ENCODE results near the gene PPP1R15A.

- TF ChIP-seq ZBTB21 (tag by site-specific recombination; IDR thresholded peaks at IDR 0.05) (no peak), CTCF (tag by site-specific recombination; IDR thresholded peaks at IDR 0.05) (no peak), REST (tag by site-specific recombination; IDR thresholded peaks at IDR 0.05) (no peak), ZNF48 (tag by site-specific recombination; IDR thresholded peaks at IDR 0.05) (no peak), KLF16 (tag by site-specific recombination; IDR thresholded peaks at IDR 0.05) (no peak), ZBTB7A (tag by site-specific recombination; IDR thresholded peaks at IDR 0.05; ENCODE audit: low read depth) (no peak), ZNF747 (tag by site-specific recombination; IDR thresholded peaks at IDR 0.05) (no peak), ZNF169 (tag by site-specific recombination; IDR thresholded peaks at IDR 0.05) (no peak), ZNF768 (tag by site-specific recombination; IDR thresholded peaks at IDR 0.05) (no peak), ZFP37 (tag by site-specific recombination; IDR thresholded peaks at IDR 0.05) (no peak)
Observed at GRCh38 chr19:48925240-48925843, 53.1 kb downstream of the PPP1R15A start.

All from HEK293 (cell line).